Panc1 (cell line): ENCODE data around the gene AEN. TPM values are rescaled to one million over a fixed set of nuclear protein-coding genes. Genes with fewer than 3 reads are reported as not detected.

Experiments used
- ATAC-seq: fragments of 200-7000 bp; cut with Tn5 transposase; 2 replicates; pipeline ENCODE4 v1.9.1; 2020; ENCODE audit warnings: mild to moderate bottlenecking, moderate library complexity
- BruUV-seq: library from RNA; stranded (reverse); fragments of 400-500 nt; replicated peaks from 2 replicates; lab custom pipeline; 2021; lab: Mats Ljungman, UMichigan
- CTCF ChIA-PET: fragments of 300-600 bp; sonication (Branson Sonifier 250); formaldehyde crosslinking; loops from one replicate; lab custom pipeline; 2022; ENCODE audit warnings: antibody characterized with exemption; lab: Charles Lee
- POLR2A ChIA-PET: fragments of 300-600 bp; sonication (Branson Sonifier 250); formaldehyde crosslinking; loops from one replicate; lab custom pipeline; 2022; ENCODE audit warnings: antibody characterized with exemption; lab: Charles Lee
- DNase-seq: peaks from one replicate; pipeline ENCODE4 v3.0.0-alpha.2; 2010; ENCODE audit warnings: low read depth, low spot score
- H3K27ac ChIP-seq: 2 replicates; pipeline ENCODE4 v1.5.1; 2011; ENCODE audit warnings: mild to moderate bottlenecking, low read length, inconsistent platforms
- H3K27me3 ChIP-seq: fragments of 200-500 bp; sonication (Bioruptor generic); 2 replicates; pipeline ENCODE4 v1.6.0; 2014; ENCODE audit warnings: low read length, inconsistent platforms; ENCODE audit not compliant: control insufficient read depth, insufficient read depth
- H3K36me3 ChIP-seq: fragments of 200-500 bp; sonication (Bioruptor generic); 2 replicates; pipeline ENCODE4 v1.5.1; 2014; ENCODE audit warnings: inconsistent platforms, mild to moderate bottlenecking, low read length, moderate library complexity; ENCODE audit not compliant: control insufficient read depth, insufficient read depth
- H3K4me1 ChIP-seq: 2 replicates; pipeline ENCODE4 v1.5.1; 2011; ENCODE audit warnings: inconsistent platforms, mild to moderate bottlenecking, low read length, moderate library complexity; ENCODE audit not compliant: control insufficient read depth, insufficient read depth
- H3K4me3 ChIP-seq, 2 experiments: 2 replicates each; pipeline ENCODE4 v1.5.1; 2011 to 2012; ENCODE audit warnings: low read depth in 2 of 2, low read length in 2 of 2, mild to moderate bottlenecking in 2 of 2, inconsistent platforms in 1 of 2, moderate library complexity in 1 of 2
- H3K9me3 ChIP-seq: fragments of 200-500 bp; sonication (Bioruptor generic); 2 replicates; pipeline ENCODE4 v1.5.1; 2014; ENCODE audit warnings: low read depth, mild to moderate bottlenecking, inconsistent platforms, low read length, moderate library complexity; ENCODE audit not compliant: control insufficient read depth, insufficient read depth
- CTCF ChIP-seq: fragments of 450-650 bp; IDR thresholded peaks from 2 replicates; pipeline ENCODE4 v1.5.1; 2017; ENCODE audit warnings: mild to moderate bottlenecking
- POLR2AphosphoS5 ChIP-seq: IDR thresholded peaks from 2 replicates; pipeline ENCODE4 v1.6.1; 2012; ENCODE audit warnings: mild to moderate bottlenecking, low read depth, low read length, moderate library complexity
- REST ChIP-seq, 2 experiments: IDR thresholded peaks; 2 replicates each; pipeline ENCODE4 v1.6.1; 2011 to 2012; ENCODE audit warnings: low read depth in 2 of 2, control low read depth in 1 of 2, low read length in 1 of 2, mild to moderate bottlenecking in 1 of 2, moderate library complexity in 1 of 2; ENCODE audit not compliant: insufficient read depth in 1 of 2
- SIN3A ChIP-seq: IDR thresholded peaks from 2 replicates; pipeline ENCODE4 v1.6.1; 2012; ENCODE audit warnings: low read depth, mild to moderate bottlenecking, low read length, moderate library complexity, borderline replicate concordance; ENCODE audit not compliant: insufficient read depth
- TCF7L2 ChIP-seq: IDR thresholded peaks from 2 replicates; pipeline ENCODE4 v1.6.1; 2011; ENCODE audit warnings: mild to moderate bottlenecking, low read depth, low read length, inconsistent platforms
- in situ Hi-C: cut with HindIII; loops from 2 replicates; pipeline ENCODE4 v1.10.0; 2016; ENCODE audit warnings: low sequenced_read_pairs, low pct_unique_long_range_greater_than_20kb
- intact Hi-C: fragments of 100-400 bp; cut with micrococcal nuclease; formaldehyde crosslinking; loops from one replicate; pipeline ENCODE4 v1.10.0; 2022; ENCODE audit not compliant: unreplicated experiment
- total RNA-seq: library from RNA; stranded (reverse); gene quantifications from one replicate; pipeline ENCODE4 v1.2.1, GENCODE V29; 2021; ENCODE audit not compliant: unreplicated experiment

Gene AEN
- total RNA-seq, 1 experiment from 2014 or later: 38.7 TPM

DNA sequence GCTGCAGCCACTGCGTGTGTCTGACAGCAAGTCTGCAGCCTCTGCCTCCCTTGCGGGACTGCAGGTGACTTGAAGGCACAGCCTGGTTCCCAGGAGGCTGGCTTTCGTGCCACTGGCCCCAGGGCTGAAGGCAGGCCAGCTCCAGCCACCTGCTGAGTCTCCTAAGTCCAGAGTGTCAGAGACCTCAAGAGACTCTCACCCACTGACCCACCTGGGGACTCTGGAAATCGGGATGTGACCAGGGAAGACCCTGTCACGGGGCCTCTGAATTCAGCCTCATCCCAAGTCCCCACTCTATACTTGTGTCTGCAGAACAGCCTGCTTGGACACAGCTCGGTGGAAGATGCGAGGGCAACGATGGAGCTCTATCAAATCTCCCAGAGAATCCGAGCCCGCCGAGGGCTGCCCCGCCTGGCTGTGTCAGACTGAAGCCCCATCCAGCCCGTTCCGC is 34.0 kb downstream of the AEN start:
- in situ Hi-C loops: no loop called here
- Histone ChIP-seq H3K36me3 (no peaks in the 10 kb centered on the region), H3K9me3 (no peaks in the 10 kb centered on the region), H3K27me3 (no peaks in the 10 kb centered on the region), H3K4me1 (no peaks in the 10 kb centered on the region), H3K27ac (no peak overlapping the region), H3K4me3 (no peak overlapping the region)
- ATAC-seq: no peak
- BruUV-seq: no TSS peak
- intact Hi-C loops: loop anchor here (5.0 kb wide), 1 partner anchor 47 kb away; no protein-coding TSS in a partner anchor
- POLR2A ChIA-PET: interaction anchor here (0.5 to 0.6 kb wide), 2 partner anchors 11 to 88 kb away, joined by 10 to 12 read pairs; no protein-coding TSS in a partner anchor
- no peak for DNase-seq
- TF ChIP-seq SIN3A: no peak
- no peak for TF ChIP-seq REST (IDR thresholded peaks at IDR 0.05; ENCODE audit: insufficient read depth in 1 of 2, low read depth in 2 of 2, low read length in 1 of 2)
- no peak for TF ChIP-seq CTCF
- TF ChIP-seq POLR2AphosphoS5: no peak
- TF ChIP-seq TCF7L2: no peak
- CTCF ChIA-PET: interaction anchor here (1.0 kb wide), 1 partner anchor 44 kb away, joined by 3 read pairs; no protein-coding TSS in a partner anchor

DNA sequence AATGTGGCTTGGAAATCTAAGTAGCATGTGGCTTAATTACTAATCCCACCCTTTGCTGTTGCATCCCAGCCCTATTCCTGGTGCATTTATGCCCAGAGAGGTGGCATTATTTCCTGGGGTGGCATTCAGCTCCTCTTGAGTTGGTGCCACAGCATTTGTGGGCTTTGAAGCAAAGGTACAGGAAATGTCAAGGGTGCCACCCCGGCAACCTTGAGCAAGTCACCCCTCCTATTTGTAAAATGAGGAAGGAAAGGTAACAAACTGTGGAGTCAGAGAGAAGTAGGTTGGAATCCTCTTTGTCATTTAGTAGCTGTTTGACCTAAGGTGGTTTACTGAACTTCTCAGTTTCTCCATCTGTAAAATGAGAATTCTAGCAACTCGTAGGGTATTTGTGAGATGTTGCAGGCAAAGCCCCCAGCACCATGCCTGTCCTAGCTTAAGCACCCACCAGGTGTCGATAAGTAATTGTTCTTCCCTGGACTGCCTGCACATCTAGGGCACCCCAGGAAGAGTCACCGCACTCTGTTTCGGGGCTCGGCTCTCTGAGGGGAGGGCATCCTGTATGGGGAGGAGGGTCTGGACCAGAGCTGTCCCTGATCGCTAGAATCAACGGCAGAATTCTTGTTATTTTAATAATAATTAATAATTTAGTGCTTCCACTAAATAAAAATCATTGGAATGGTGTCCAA is 34.8 kb downstream of the AEN start:
- Histone ChIP-seq H3K4me1 (no peaks in the 10 kb centered on the region), H3K4me3 (no peak overlapping the region), H3K27me3 (no peaks in the 10 kb centered on the region), H3K36me3 (no peaks in the 10 kb centered on the region), H3K27ac (no peak overlapping the region), H3K9me3 (no peaks in the 10 kb centered on the region)
- POLR2A ChIA-PET: interaction anchor here (0.5 to 0.6 kb wide), 2 partner anchors 12 to 87 kb away, joined by 10 to 12 read pairs; no protein-coding TSS in a partner anchor
- TF ChIP-seq CTCF (no peak), SIN3A (no peak)
- intact Hi-C loops: loop anchor here (5.0 kb wide), 1 partner anchor 46 kb away; no protein-coding TSS in a partner anchor
- CTCF ChIA-PET: interaction anchor here (0.6 to 1.5 kb wide), 5 partner anchors 41 to 213 kb away, joined by 3 to 5 read pairs (median 3); no protein-coding TSS in a partner anchor
- DNase-seq (no peak), ATAC-seq (no peak)
- no TSS peak for BruUV-seq
- in situ Hi-C loops: no loop called here
